GM18951 (cell line): ENCODE measurements around the gene PCDHA4.

Source experiments
- POLR2A ChIP-seq: IDR thresholded peaks from 4 replicates; pipeline ENCODE4 v1.6.1; 2011; ENCODE audit warnings: mild to moderate bottlenecking; ENCODE audit not compliant: insufficient read length, insufficient read depth; ENCODE audit errors: extremely low read depth
- in situ Hi-C: fragments of 300-500 bp; cut with MboI; formaldehyde crosslinking; loops from one replicate; pipeline ENCODE4 v1.12.0; 2022; ENCODE audit warnings: low sequenced_read_pairs, mixed read lengths, inconsistent platforms; ENCODE audit not compliant: unreplicated experiment

Gene PCDHA4

GRCh38 chr5:140857987-140858240 lies 51.0 kb downstream of the PCDHA4 start:
- no peak for TF ChIP-seq POLR2A
- in situ Hi-C loops: no loop called here

DNA sequence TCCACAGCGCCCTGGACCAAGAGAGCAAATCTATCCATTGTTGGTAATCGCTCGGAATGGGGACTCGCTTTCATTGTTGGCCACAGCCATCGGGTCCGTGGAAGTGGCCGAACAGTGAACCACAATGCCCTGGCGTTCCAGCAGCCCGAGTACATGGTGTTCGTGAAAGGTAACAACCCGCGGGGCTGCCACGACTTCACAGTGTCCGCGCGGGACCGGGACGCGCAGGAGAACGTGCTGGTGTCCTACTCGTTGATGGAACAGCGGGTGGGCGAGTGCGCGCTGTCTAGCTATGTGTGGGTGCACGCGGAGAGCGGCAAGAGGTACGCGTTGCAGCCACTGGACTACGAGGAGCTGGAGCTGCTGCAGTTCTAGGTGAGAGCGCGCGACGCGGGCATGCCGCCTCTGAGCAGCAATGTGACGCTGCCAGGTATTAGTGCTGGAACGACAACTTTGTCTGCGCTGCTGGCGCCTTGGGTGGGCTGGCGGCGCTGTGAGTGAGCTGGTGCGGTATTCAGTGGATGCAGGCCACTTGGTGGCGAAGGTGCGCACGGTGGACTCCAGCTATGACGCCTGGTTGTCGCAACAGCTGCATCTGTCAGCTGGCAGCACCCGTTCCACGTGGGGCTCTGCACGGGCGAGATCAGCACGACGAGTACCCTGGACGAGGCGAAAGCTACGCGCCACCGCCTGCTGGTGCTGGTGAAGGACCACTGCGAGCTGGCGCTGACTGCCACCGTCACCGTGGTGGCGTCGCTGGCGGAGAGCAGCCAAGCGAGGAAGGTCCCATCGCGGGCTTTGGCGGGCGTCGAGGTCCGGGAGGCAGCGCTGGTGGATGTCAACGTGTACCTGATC lies 55.8 kb downstream of the PCDHA4 start:
- in situ Hi-C loops: no loop called here
- TF ChIP-seq POLR2A: no peak
